Activated CD4-positive, alpha-beta T cell treated with anti-CD3 and anti-CD28 coated beads, Interleukin-2, amount 50 U/mL, for 16 hours (primary cell): ENCODE data around the gene OR7G1.
"Not testable (repeated sequence)": the region's sequence is repeated elsewhere in the genome, so short reads cannot be mapped to it uniquely, and the experiment has no call there.

Experiments
- DNase-seq: peaks from one replicate; pipeline ENCODE4 v3.0.0-alpha.2; 2020

Gene OR7G1

DNA sequence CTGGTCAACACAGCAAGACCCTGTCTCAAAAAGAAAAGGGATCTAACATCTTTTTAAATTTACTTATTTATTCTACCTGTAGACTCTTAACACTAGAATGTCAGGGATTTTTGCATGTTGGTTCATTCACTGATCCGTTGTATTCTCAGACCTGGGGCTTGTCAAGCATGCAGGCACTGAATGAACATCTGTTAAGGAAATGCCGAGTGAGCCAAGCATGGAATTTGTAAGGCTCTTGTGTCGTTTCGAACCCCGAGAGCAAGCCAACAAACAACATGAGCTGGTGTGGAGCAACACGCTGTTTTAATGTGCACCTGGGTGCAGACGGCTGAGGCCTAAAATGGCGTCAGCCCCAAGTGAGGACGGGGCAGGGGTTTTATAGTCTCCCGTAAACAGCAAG, 38.7 kb downstream of the OR7G1 start:
- DNase-seq = no peak

DNA sequence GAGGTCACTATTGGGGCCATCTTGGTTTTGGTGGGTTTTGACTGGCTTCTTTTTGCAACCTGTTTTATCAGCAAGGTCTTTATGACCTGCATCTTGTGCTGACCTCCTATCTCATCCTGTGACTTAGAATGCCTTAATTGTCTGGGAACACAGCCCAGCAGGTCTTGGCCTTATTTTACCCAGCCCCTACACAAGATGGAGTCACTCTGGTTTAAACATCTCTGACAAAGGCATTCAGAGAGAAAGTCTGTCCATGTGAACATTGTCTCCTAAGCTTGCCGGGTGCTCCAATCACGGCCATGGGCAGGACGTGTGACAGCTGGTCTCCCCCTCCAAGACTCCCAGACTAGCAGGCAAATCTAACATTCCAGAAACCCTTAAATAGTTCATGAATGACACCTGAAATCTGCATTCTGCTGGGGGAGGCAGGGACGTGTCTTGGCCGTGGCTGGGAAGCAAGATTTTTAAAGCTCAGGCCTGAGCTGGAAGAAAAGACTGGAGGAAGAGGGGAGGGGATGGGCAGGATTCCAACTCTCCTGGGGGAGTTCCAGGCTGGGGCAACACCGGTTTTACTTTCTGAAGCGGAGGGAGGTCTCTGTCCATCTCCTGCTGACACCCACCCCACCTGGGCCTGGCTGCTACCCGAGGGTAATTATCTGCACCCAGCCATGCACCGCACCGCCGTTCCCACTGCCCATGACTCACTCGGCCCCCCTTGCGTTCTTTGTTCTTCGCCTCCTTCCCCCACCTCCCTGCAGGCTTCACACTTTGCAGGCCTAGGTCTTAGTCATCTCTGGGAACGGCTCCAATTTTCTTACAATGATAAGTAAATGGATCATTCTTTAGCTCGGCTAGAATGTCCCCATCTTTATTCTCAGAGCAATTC, 40.3 kb downstream of the OR7G1 start:
- no peak for DNase-seq

DNA sequence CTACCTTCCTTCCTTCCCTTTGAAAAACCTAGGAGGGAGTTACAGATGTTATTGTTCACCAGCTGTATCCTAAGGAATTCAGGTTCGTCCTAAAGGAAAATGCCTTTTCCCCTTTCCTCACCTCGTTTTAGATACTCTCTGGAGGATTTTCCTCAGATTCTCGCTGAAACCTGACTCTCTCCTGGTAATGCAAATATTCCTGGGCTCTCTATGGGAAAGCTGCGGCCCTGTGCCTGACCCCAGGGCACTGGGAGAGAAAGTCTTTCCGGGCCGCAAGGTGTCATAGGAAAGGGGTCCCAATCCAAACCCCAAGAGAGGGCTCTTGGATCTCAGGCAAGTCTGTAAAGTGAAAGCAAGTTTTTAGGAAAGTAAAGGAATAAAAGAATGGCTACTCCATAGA, 41.8 kb downstream of the OR7G1 start:
- DNase-seq = no peak

DNA sequence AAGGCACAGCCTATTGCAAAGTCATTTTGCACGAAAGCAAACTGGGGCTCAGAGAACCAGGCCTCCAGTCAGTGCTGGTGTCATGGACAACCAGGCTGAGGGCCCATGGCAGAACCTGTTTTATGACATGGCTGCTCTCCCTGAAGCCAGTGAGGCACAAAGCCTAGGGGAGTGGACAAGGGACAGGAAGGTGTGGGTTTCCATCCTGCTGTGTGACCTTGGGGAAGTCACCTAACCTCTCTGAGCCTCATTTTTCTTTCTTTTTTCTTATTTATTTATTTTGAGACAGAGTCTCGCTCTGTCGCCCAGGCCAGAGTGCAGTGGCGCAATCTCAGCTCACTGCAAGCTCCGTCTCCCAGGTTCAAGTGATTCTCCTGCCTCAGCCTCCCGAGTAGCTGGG, 43.8 kb downstream of the OR7G1 start:
- not testable (repeated sequence) for DNase-seq

DNA sequence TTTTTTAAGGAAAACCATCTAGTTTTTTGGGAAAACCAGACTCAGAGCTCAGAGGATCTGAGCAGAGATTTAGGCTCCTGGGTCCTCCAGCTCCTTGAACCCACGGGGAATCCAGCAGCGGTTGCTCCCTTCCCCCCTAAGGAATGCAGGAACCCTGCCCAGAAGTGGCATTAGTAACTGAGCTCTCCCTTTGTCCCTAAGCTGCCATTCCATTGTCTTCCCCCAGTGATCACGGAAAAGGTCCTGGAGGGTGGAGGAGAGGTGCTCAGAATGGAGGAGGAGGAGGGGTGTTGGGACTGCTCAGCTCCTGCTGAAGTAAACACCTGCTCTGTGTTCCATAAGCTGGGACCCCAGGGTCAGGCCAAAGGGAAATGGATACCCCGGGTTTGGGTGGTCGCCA, 45.5 kb downstream of the OR7G1 start:
- no peak for DNase-seq

DNA sequence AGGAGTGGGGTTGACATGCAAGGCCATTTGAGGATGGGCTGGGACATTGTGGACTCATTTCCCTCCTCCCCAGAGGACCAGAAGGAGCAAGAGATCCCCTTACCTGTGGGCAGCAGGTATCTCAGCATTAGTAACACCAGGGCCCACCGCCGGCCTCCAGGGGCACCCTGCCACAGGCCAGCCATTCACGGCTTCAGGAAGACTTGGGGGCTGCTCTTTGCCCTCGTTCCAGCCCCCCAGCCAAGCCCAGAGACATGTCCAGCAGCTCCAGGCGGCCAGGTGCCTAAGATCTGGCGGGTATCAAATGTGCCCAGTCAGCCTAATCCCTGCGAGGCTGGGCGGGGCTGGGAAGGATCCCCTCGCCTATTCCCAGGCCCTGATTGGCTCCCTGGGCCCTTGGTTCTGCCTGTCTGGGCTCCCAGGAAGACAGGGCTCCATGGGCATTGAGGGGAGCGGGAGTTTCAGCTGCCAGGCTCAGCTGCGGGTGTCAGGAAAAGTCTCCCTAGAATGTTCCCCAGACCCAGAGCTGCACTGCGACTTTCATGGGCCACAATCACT, 50.0 kb downstream of the OR7G1 start:
- no peak for DNase-seq
